ENCODE measurements around the gene CCDC74A.
"Not testable (repeated sequence)": the region's sequence is repeated elsewhere in the genome, so short reads cannot be mapped to it uniquely, and the experiment has no call there.

CCDC74A gene

GRCh38 chr2:131529864-131530445, 2.3 kb downstream of the CCDC74A start:
- DNase-seq, result not testable (repeated sequence)

GRCh38 chr2:131530626-131531344, 3.1 kb downstream of the CCDC74A start:
- not testable (repeated sequence) for DNase-seq

GRCh38 chr2:131531547-131532185, 4.0 kb downstream of the CCDC74A start:
- DNase-seq, result not testable (repeated sequence)

GRCh38 chr2:131532723-131533608, 5.3 kb downstream of the CCDC74A start:
- not testable (repeated sequence) for DNase-seq

- not testable (repeated sequence) for DNase-seq
These were observed 6.1 kb downstream of the CCDC74A start for GRCh38 chr2:131533609-131534316.

GRCh38 chr2:131534317-131534672, 6.6 kb downstream of the CCDC74A start:
- not testable (repeated sequence) for DNase-seq

GRCh38 chr2:131534965-131535364, 7.3 kb downstream of the CCDC74A start:
- DNase-seq, result not testable (repeated sequence)

- DNase-seq, result no peak
These were observed 7.8 kb downstream of the CCDC74A start for GRCh38 chr2:131535526-131535925.

- DNase-seq, result not testable (repeated sequence)
These were observed 8.5 kb downstream of the CCDC74A start for GRCh38 chr2:131535951-131536826.

- DNase-seq, result not testable (repeated sequence)
These were observed 9.2 kb downstream of the CCDC74A start for GRCh38 chr2:131536841-131537240.

- not testable (repeated sequence) for DNase-seq
These were observed 11.2 kb downstream of the CCDC74A start for GRCh38 chr2:131538856-131539255.

- DNase-seq, result no peak
These were observed 15.0 kb downstream of the CCDC74A start for GRCh38 chr2:131542438-131543384.

- DNase-seq, result no peak
These were observed 15.8 kb downstream of the CCDC74A start for GRCh38 chr2:131543385-131543891.

GRCh38 chr2:131544006-131544812, 16.5 kb downstream of the CCDC74A start:
- not testable (repeated sequence) for DNase-seq

GRCh38 chr2:131544813-131545165, 17.1 kb downstream of the CCDC74A start:
- DNase-seq, result not testable (repeated sequence)

- no peak for DNase-seq
These were observed 25.2 kb downstream of the CCDC74A start for GRCh38 chr2:131552871-131553270.

GRCh38 chr2:131556998-131557397, 29.3 kb downstream of the CCDC74A start:
- no peak for DNase-seq

GRCh38 chr2:131557558-131558321, 30.1 kb downstream of the CCDC74A start:
- DNase-seq, result no peak

Data from activated CD4-positive, alpha-beta T cell treated with anti-CD3 and anti-CD28 coated beads for 4 hours (primary cell).